ENCODE data around the gene COL1A1. TPM values are rescaled to one million over a fixed set of nuclear protein-coding genes. Genes with fewer than 3 reads are reported as not detected.

Gene COL1A1
- total RNA-seq, 1 donor from 2014 or later, result 10.1 TPM

DNA sequence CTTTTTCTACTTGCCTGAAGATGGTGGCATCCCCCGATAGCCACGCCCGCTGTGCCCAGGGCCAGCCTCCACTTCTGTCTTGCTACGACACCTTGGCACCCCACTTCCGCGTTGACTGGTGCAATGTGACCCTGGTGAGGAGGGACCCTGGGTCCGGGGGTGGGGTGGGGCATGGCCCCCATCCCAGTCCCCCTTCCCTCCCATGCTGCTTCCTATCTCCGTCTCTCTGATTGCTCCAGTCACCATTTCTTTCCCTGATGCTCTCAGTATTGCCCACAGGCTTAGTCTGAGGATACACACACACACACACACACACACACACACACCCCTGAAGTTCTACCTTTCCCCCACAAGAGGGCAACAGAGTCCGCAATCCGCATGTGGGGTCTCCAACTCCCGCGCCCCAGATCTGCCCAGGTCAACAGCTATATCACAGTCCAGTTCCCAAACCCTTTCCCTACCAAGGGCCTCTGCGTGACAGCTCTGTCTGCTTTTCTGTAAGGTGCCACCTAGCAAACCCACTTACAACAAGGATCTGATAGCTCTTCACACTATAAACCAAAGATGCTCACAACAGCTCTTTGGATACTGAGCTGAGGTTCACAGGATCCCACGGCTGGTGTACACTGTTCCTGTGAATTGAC lies 32.2 kb downstream of the COL1A1 start:
- peaks cover 10% of the 10 kb centered on the region for H3K27me3 Mint-ChIP-seq (ENCODE audit: unreplicated experiment)
- H3K4me3 Mint-ChIP-seq (ENCODE audit: unreplicated experiment), result no peak overlapping the region
- H3K27ac Mint-ChIP-seq (ENCODE audit: unreplicated experiment), result no peak overlapping the region
- peaks cover 7% of the 10 kb centered on the region for H3K9me3 Mint-ChIP-seq (ENCODE audit: unreplicated experiment)
- peaks cover 28% of the 10 kb centered on the region for H3K4me1 Mint-ChIP-seq (ENCODE audit: low read depth, unreplicated experiment)
- TF ChIP-seq, protein P1, sequence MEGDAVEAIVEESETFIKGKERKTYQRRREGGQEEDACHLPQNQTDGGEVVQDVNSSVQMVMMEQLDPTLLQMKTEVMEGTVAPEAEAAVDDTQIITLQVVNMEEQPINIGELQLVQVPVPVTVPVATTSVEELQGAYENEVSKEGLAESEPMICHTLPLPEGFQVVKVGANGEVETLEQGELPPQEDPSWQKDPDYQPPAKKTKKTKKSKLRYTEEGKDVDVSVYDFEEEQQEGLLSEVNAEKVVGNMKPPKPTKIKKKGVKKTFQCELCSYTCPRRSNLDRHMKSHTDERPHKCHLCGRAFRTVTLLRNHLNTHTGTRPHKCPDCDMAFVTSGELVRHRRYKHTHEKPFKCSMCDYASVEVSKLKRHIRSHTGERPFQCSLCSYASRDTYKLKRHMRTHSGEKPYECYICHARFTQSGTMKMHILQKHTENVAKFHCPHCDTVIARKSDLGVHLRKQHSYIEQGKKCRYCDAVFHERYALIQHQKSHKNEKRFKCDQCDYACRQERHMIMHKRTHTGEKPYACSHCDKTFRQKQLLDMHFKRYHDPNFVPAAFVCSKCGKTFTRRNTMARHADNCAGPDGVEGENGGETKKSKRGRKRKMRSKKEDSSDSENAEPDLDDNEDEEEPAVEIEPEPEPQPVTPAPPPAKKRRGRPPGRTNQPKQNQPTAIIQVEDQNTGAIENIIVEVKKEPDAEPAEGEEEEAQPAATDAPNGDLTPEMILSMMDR (IDR thresholded peaks at IDR 0.05; ENCODE audit: partially characterized antibody, unreplicated experiment), result peak; percentile 79
- no peaks in the 10 kb centered on the region for H3K36me3 Mint-ChIP-seq (ENCODE audit: unreplicated experiment)
- DNase-seq, result peak; percentile 77

DNA sequence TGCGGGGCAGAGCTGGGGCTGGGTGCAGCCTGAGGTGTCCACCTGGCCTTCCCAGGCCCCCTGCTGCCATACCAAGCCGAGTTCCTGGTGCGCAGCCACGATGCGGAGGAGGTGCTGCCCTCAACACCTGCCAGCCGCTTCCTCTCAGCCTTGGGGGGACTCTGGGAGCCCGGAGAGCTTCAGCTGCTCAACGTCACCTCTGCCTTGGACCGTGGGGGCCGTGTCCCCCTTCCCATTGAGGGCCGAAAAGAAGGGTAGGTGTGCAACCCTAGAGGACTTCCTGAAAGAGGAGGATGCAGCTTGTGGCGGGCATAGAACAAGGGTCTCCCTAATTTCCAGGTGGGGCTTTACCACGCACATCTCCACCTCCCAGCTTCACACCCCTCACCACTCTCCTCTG lies 33.1 kb downstream of the COL1A1 start:
- H3K4me1 Mint-ChIP-seq (ENCODE audit: low read depth, unreplicated experiment), result peaks cover 23% of the 10 kb centered on the region
- H3K36me3 Mint-ChIP-seq (ENCODE audit: unreplicated experiment), result no peaks in the 10 kb centered on the region
- no peak overlapping the region for H3K27ac Mint-ChIP-seq (ENCODE audit: unreplicated experiment)
- TF ChIP-seq, protein P1 (IDR thresholded peaks at IDR 0.05; ENCODE audit: partially characterized antibody, unreplicated experiment), result no peak
- H3K27me3 Mint-ChIP-seq (ENCODE audit: unreplicated experiment), result peaks cover 10% of the 10 kb centered on the region
- DNase-seq, result no peak
- H3K4me3 Mint-ChIP-seq (ENCODE audit: unreplicated experiment), result no peak overlapping the region
- H3K9me3 Mint-ChIP-seq (ENCODE audit: unreplicated experiment), result peaks cover 10% of the 10 kb centered on the region

DNA sequence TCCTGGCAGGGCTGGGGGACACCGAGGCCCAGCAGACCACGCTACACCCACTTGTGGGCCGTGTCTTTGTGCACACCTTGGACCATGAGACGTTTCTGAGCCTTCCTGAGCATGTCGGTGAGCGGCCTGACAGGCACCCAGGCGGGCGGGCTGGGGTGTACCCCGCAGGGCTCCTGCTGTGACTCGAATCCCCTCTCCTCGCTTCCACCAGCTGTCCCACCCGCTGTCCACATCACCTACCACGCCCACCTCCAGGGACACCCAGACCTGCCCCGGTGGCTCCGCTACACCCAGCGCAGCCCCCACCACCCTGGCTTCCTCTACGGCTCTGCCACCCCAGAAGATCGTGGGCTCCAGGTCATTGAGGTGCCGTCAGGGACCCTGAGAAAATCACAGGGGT lies 34.1 kb downstream of the COL1A1 start:
- Mint-ChIP-seq H3K4me3 (ENCODE audit: unreplicated experiment) (no peak overlapping the region), H3K9me3 (ENCODE audit: unreplicated experiment) (peaks cover 8% of the 10 kb centered on the region), H3K27ac (ENCODE audit: unreplicated experiment) (no peak overlapping the region), H3K27me3 (ENCODE audit: unreplicated experiment) (peaks cover 10% of the 10 kb centered on the region), H3K4me1 (ENCODE audit: low read depth, unreplicated experiment) (peaks cover 14% of the 10 kb centered on the region), H3K36me3 (ENCODE audit: unreplicated experiment) (no peaks in the 10 kb centered on the region)
- no peak for DNase-seq
- TF ChIP-seq, protein P1 (IDR thresholded peaks at IDR 0.05; ENCODE audit: partially characterized antibody, unreplicated experiment), result no peak

DNA sequence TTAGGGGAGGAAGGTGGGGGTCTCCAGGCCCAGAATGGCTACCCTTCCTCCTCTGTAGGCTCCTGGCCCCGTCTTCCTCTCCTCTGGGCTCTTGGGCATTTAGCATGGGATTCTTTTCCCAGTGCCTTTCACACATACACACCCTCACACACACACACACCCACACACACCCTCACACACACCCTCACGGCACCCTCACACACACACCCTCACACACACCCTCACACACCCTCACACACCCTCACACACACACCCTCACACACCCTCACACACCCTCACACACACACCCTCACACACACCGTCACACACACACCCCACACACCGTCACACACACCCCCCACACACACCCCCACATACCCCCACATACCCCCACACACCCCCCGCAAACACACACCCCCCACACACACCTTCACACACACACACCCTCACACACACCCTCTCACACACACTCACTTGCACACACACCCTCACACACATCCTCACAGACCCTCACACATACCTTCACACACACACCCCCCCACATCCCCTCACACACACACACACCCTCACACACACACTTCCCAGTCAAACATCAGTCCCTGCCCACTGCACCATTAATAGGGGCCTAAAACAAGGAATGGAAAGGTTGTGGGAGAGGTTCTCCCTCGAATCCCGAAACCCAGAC lies 34.8 kb downstream of the COL1A1 start:
- Mint-ChIP-seq H3K4me1 (ENCODE audit: low read depth, unreplicated experiment) (peaks cover 15% of the 10 kb centered on the region), H3K4me3 (ENCODE audit: unreplicated experiment) (no peak overlapping the region), H3K36me3 (ENCODE audit: unreplicated experiment) (no peaks in the 10 kb centered on the region), H3K9me3 (ENCODE audit: unreplicated experiment) (peaks cover 6% of the 10 kb centered on the region), H3K27me3 (ENCODE audit: unreplicated experiment) (peaks cover 9% of the 10 kb centered on the region), H3K27ac (ENCODE audit: unreplicated experiment) (no peak overlapping the region)
- TF ChIP-seq, protein P1 (IDR thresholded peaks at IDR 0.05; ENCODE audit: partially characterized antibody, unreplicated experiment), result no peak
- DNase-seq, result no peak

DNA sequence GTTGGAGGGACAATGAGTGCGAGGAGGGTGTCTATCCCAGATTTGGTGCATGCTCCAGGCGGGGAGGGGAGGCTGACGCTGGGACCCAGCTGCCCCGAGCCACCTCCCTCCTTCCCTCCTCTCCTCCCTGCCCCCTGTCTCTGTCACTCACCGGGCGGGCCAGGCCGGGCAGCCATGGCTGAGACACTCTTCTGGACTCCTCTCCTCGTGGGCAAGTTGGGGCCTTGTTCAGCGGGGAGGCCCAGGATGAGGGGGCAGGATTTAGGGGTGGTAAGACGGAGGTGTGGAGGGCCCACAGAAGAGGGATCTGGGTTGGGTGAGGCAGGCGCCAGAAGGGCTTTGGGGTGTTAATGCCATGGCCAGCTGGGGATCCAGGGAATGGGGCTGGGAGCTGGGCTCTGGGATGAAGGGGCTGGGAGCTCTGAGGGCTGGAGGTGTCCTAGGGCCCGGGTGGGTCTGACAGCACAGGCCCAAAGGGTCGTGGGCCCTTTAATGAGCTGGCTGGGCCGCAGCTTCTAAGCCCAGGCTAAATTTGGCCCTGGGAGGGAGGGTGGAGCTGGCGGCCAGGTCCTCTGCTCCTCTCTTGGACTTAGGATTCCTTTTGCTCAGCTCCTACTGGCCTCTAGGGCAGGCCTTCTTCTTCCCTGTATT lies 35.4 kb downstream of the COL1A1 start, which contains the start of gene SGCA:
Gene SGCA (plus strand): TSS at position 139 of the 651 bp plus-strand sequence. CDS start 36 bp downstream, at position 175.
- no peak for DNase-seq
- H3K9me3 Mint-ChIP-seq (ENCODE audit: unreplicated experiment), result peaks cover 4% of the 10 kb centered on the region
- TF ChIP-seq, protein P1 (IDR thresholded peaks at IDR 0.05; ENCODE audit: partially characterized antibody, unreplicated experiment), result no peak
- H3K27ac Mint-ChIP-seq (ENCODE audit: unreplicated experiment), result no peak within 1 kb of the TSS
- H3K36me3 Mint-ChIP-seq (ENCODE audit: unreplicated experiment), result no peaks in the 10 kb centered on the region
- no peak within 1 kb of the TSS for H3K4me3 Mint-ChIP-seq (ENCODE audit: unreplicated experiment)
- peaks cover 14% of the 10 kb centered on the region for H3K4me1 Mint-ChIP-seq (ENCODE audit: low read depth, unreplicated experiment)
- H3K27me3 Mint-ChIP-seq (ENCODE audit: unreplicated experiment), result peaks cover 11% of the 10 kb centered on the region
